ENCODE measurements around the gene STEEP1.
A peak's percentile ranks its signal among the peaks of the same experiment; 100 is the strongest.
"Not testable (repeated sequence)": the region's sequence is repeated elsewhere in the genome, so short reads cannot be mapped to it uniquely, and the experiment has no call there.

The STEEP1 gene

GRCh38 chrX:119512146-119512800 is 52.9 kb downstream of the STEEP1 start:
- H2BK5ac ChIP-seq (ENCODE audit: low read depth, low read length, poor library complexity, severe bottlenecking), result no peak overlapping the region
- no peak overlapping the region for H3K4me3 ChIP-seq (ENCODE audit: insufficient read depth in 1 of 2, low read depth in 1 of 2, low read length in 2 of 2)
- H2AFZ ChIP-seq (ENCODE audit: low read depth, low read length), result no peak overlapping the region
- no peak overlapping the region for H3K18ac ChIP-seq (ENCODE audit: low read depth in 1 of 2, low read length in 2 of 2)
- no peak overlapping the region for H3K4ac ChIP-seq (ENCODE audit: low read depth in 1 of 2, low read length in 2 of 2)
- H2BK15ac ChIP-seq (ENCODE audit: low read depth, poor library complexity, severe bottlenecking), result no peak overlapping the region
- no peak overlapping the region for H2BK120ac ChIP-seq (ENCODE audit: low read depth, low read length)
- H2BK12ac ChIP-seq (ENCODE audit: low read length in 2 of 2), result no peak overlapping the region
- no peak overlapping the region for H3K27ac ChIP-seq (ENCODE audit: low read length, poor library complexity, severe bottlenecking)
- no peak overlapping the region for H2AK5ac ChIP-seq (ENCODE audit: low read length, severe bottlenecking)
- H3K79me1 ChIP-seq (replicated peaks; ENCODE audit: low read length, poor library complexity, severe bottlenecking), result no peaks in the 10 kb centered on the region
- peak; percentile 73 for DNase-seq
- H4K8ac ChIP-seq (ENCODE audit: low read length), result no peak overlapping the region
- no peak overlapping the region for H4K91ac ChIP-seq (ENCODE audit: low read length)
- H3K36me3 ChIP-seq (ENCODE audit: control insufficient read depth in 1 of 2, insufficient read depth in 2 of 2, low read depth in 1 of 2, low read length in 2 of 2), result no peaks in the 10 kb centered on the region
- peaks cover 0 to 6% of the 10 kb centered on the region in 2 experiments for H3K27me3 ChIP-seq (ENCODE audit: control insufficient read depth in 1 of 2, insufficient read depth in 1 of 2, low read length in 2 of 2)
- H3K4me1 ChIP-seq (ENCODE audit: control insufficient read depth, insufficient read depth, low read depth, low read length), result no peaks in the 10 kb centered on the region
- no peak overlapping the region for H3K9ac ChIP-seq (ENCODE audit: low read length)
- no peak overlapping the region for H3K4me2 ChIP-seq (ENCODE audit: low read length, poor library complexity, severe bottlenecking)
- no peak overlapping the region for H3K14ac ChIP-seq (ENCODE audit: low read length in 2 of 2)
- no peaks in the 10 kb centered on the region for H3K9me3 ChIP-seq (ENCODE audit: control insufficient read depth, low read length)
- H3K23ac ChIP-seq (ENCODE audit: low read length in 2 of 2), result no peak overlapping the region
- 44% methylated on average over 6 of the region's 14 CpGs for WGBS

- Histone ChIP-seq H3K9me3 (ENCODE audit: control insufficient read depth, low read length) (no peaks in the 10 kb centered on the region), H3K23ac (ENCODE audit: low read length in 2 of 2) (no peak overlapping the region), H2BK5ac (ENCODE audit: low read depth, low read length, poor library complexity, severe bottlenecking) (no peak overlapping the region), H3K4ac (ENCODE audit: low read depth in 1 of 2, low read length in 2 of 2) (no peak overlapping the region), H2BK15ac (ENCODE audit: low read depth, poor library complexity, severe bottlenecking) (no peak overlapping the region), H3K4me1 (ENCODE audit: control insufficient read depth, insufficient read depth, low read depth, low read length) (peaks cover 8% of the 10 kb centered on the region), H3K36me3 (ENCODE audit: control insufficient read depth in 1 of 2, insufficient read depth in 2 of 2, low read depth in 1 of 2, low read length in 2 of 2) (no peaks in the 10 kb centered on the region), H2BK120ac (ENCODE audit: low read depth, low read length) (no peak overlapping the region), H2AK5ac (ENCODE audit: low read length, severe bottlenecking) (no peak overlapping the region), H2AFZ (ENCODE audit: low read depth, low read length) (no peak overlapping the region), H3K79me1 (replicated peaks; ENCODE audit: low read length, poor library complexity, severe bottlenecking) (no peaks in the 10 kb centered on the region), H3K27ac (ENCODE audit: low read length, poor library complexity, severe bottlenecking) (no peak overlapping the region), H3K4me3 (ENCODE audit: insufficient read depth in 1 of 2, low read depth in 1 of 2, low read length in 2 of 2) (no peak overlapping the region), H3K9ac (ENCODE audit: low read length) (no peak overlapping the region), H2BK12ac (ENCODE audit: low read length in 2 of 2) (no peak overlapping the region), H3K4me2 (ENCODE audit: low read length, poor library complexity, severe bottlenecking) (no peak overlapping the region), H4K91ac (ENCODE audit: low read length) (no peak overlapping the region), H3K27me3 (ENCODE audit: control insufficient read depth in 1 of 2, insufficient read depth in 1 of 2, low read length in 2 of 2) (no peaks in the 10 kb centered on the region), H3K18ac (ENCODE audit: low read depth in 1 of 2, low read length in 2 of 2) (no peak overlapping the region), H3K14ac (ENCODE audit: low read length in 2 of 2) (no peak overlapping the region), H4K8ac (ENCODE audit: low read length) (no peak overlapping the region)
- no peak for DNase-seq
- WGBS, result 88% methylated on average over 6 of the region's 6 CpGs
These were observed 58.0 kb downstream of the STEEP1 start for GRCh38 chrX:119507206-119507605.

GRCh38 chrX:119505945-119506344 is 59.3 kb downstream of the STEEP1 start:
- H3K27ac ChIP-seq (ENCODE audit: low read length, poor library complexity, severe bottlenecking), result no peak overlapping the region
- H3K4me2 ChIP-seq (ENCODE audit: low read length, poor library complexity, severe bottlenecking), result no peak overlapping the region
- no peak overlapping the region for H2AK5ac ChIP-seq (ENCODE audit: low read length, severe bottlenecking)
- no peak overlapping the region for H4K91ac ChIP-seq (ENCODE audit: low read length)
- peaks cover 8% of the 10 kb centered on the region for H3K4me1 ChIP-seq (ENCODE audit: control insufficient read depth, insufficient read depth, low read depth, low read length)
- H3K79me1 ChIP-seq (replicated peaks; ENCODE audit: low read length, poor library complexity, severe bottlenecking), result no peaks in the 10 kb centered on the region
- H3K4ac ChIP-seq (ENCODE audit: low read depth in 1 of 2, low read length in 2 of 2), result no peak overlapping the region
- no peaks in the 10 kb centered on the region for H3K9me3 ChIP-seq (ENCODE audit: control insufficient read depth, low read length)
- no peak overlapping the region for H2AFZ ChIP-seq (ENCODE audit: low read depth, low read length)
- 94% methylated on average over 3 of the region's 4 CpGs for WGBS
- no peak overlapping the region for H3K4me3 ChIP-seq (ENCODE audit: insufficient read depth in 1 of 2, low read depth in 1 of 2, low read length in 2 of 2)
- H2BK12ac ChIP-seq (ENCODE audit: low read length in 2 of 2), result no peak overlapping the region
- no peaks in the 10 kb centered on the region for H3K27me3 ChIP-seq (ENCODE audit: control insufficient read depth in 1 of 2, insufficient read depth in 1 of 2, low read length in 2 of 2)
- no peak overlapping the region for H2BK120ac ChIP-seq (ENCODE audit: low read depth, low read length)
- H3K23ac ChIP-seq (ENCODE audit: low read length in 2 of 2), result no peak overlapping the region
- no peak overlapping the region for H2BK15ac ChIP-seq (ENCODE audit: low read depth, poor library complexity, severe bottlenecking)
- no peak overlapping the region for H2BK5ac ChIP-seq (ENCODE audit: low read depth, low read length, poor library complexity, severe bottlenecking)
- no peak overlapping the region for H3K18ac ChIP-seq (ENCODE audit: low read depth in 1 of 2, low read length in 2 of 2)
- H3K9ac ChIP-seq (ENCODE audit: low read length), result no peak overlapping the region
- no peak for DNase-seq
- H4K8ac ChIP-seq (ENCODE audit: low read length), result no peak overlapping the region
- no peaks in the 10 kb centered on the region for H3K36me3 ChIP-seq (ENCODE audit: control insufficient read depth in 1 of 2, insufficient read depth in 2 of 2, low read depth in 1 of 2, low read length in 2 of 2)
- no peak overlapping the region for H3K14ac ChIP-seq (ENCODE audit: low read length in 2 of 2)

- H3K14ac ChIP-seq (ENCODE audit: low read length in 2 of 2); H2AK5ac ChIP-seq (ENCODE audit: low read length, severe bottlenecking); H2BK12ac ChIP-seq (ENCODE audit: low read length in 2 of 2); H2AFZ ChIP-seq (ENCODE audit: low read depth, low read length); H2BK120ac ChIP-seq (ENCODE audit: low read depth, low read length); H2BK5ac ChIP-seq (ENCODE audit: low read depth, low read length, poor library complexity, severe bottlenecking); H4K8ac ChIP-seq (ENCODE audit: low read length); H3K27me3 ChIP-seq (ENCODE audit: control insufficient read depth in 1 of 2, insufficient read depth in 1 of 2, low read length in 2 of 2); H4K91ac ChIP-seq (ENCODE audit: low read length); H3K18ac ChIP-seq (ENCODE audit: low read depth in 1 of 2, low read length in 2 of 2); H3K9me3 ChIP-seq (ENCODE audit: control insufficient read depth, low read length); H3K36me3 ChIP-seq (ENCODE audit: control insufficient read depth in 1 of 2, insufficient read depth in 2 of 2, low read depth in 1 of 2, low read length in 2 of 2); H2BK15ac ChIP-seq (ENCODE audit: low read depth, poor library complexity, severe bottlenecking); H3K4me1 ChIP-seq (ENCODE audit: control insufficient read depth, insufficient read depth, low read depth, low read length); DNase-seq; H3K27ac ChIP-seq (ENCODE audit: low read length, poor library complexity, severe bottlenecking); H3K4me3 ChIP-seq (ENCODE audit: insufficient read depth in 1 of 2, low read depth in 1 of 2, low read length in 2 of 2); H3K23ac ChIP-seq (ENCODE audit: low read length in 2 of 2); H3K4me2 ChIP-seq (ENCODE audit: low read length, poor library complexity, severe bottlenecking); H3K9ac ChIP-seq (ENCODE audit: low read length); H3K79me1 ChIP-seq (replicated peaks; ENCODE audit: low read length, poor library complexity, severe bottlenecking); H3K4ac ChIP-seq (ENCODE audit: low read depth in 1 of 2, low read length in 2 of 2): not testable (repeated sequence)
- 97% methylated on average over 7 of the region's 10 CpGs for WGBS
These were observed 60.1 kb downstream of the STEEP1 start for GRCh38 chrX:119505145-119505544.
